HS-5 (cell line): ENCODE measurements around the gene GNB1L.

Source experiments
- DNase-seq: peaks from one replicate; pipeline ENCODE4 v3.0.0-alpha.2; 2012; ENCODE audit warnings: low read depth

Gene GNB1L

DNA sequence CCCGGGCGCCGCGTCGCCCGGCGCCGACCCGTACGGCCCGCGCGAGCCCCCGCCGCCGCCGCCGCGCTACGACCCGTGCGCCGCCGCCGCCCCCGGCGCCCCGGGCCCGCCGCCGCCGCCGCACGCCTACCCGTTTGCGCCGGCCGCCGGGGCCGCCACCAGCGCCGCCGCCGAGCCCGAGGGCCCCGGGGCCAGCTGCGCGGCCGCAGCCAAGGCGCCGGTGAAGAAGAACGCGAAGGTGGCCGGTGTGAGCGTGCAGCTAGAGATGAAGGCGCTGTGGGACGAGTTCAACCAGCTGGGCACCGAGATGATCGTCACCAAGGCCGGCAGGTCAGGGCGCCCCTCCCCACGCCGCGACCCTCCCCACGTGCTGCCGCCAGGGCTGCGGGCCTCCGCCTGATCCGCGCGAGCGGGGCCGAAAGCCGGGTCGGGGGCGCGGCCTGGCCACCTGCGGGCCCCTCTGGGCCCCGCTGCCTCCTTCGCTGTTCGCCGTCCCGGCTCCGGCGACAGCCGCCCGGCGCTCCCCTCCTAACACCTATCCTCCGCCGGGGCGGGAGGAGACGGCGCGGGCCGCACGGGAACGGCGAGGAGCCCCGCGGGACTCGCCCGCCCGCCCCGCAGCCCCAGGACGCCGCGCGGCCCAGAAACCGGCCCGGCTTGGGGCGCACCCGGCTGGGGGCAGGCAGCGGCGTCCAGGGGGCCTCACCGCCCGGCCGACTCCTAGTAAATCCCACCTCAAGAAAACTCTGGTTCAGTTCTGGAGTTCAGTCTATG is 93.5 kb downstream of the GNB1L start:
- no peak for DNase-seq

DNA sequence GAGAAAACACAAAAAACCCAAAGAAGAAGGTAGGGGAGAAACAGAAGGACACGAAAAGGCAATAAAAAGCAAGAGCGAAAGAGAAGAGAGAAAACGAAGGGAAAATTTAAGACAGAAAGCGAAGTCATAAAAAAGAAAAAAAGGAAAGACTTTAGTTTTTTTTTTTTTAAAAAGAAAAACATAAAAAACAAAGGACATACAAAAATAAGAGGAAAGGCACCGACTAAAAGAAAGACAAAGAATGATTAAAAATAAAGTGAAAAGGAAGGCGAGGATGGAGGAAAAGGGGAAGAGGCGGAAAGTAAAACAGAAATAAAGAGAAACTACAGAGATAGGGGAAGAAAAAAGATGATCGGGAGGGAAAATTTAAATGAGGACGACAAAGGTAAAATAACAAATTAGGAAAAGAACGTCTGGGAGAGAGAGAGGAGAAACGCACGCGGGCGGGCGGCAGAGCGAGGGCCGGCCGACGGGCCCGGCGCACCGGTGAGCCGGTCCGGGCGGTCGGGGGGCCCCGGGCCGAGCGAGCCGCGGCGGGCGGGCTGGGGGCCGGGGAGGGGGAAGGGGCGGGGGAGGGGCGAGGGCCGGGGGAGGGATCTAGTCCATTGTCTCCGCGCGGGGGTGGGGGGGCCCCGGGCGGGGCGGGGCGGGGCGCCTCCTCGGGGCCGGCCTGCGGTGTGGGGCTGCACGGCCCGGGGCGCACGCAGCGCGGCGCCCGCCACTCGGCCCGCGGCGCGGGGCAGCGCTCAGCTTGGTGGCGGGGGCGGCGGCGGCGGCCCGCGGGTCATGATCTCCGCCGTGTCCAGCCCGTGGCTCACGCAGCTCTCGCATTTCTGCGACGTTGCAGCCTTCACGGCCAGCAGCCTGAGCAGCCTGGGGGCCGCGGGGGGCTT is 94.4 kb downstream of the GNB1L start, which contains the start of gene TBX1:
TBX1 (plus strand) TSS at position 721 of the 893 bp plus-strand sequence; CDS start at position 787, 66 bp downstream.
- DNase-seq: no peak

DNA sequence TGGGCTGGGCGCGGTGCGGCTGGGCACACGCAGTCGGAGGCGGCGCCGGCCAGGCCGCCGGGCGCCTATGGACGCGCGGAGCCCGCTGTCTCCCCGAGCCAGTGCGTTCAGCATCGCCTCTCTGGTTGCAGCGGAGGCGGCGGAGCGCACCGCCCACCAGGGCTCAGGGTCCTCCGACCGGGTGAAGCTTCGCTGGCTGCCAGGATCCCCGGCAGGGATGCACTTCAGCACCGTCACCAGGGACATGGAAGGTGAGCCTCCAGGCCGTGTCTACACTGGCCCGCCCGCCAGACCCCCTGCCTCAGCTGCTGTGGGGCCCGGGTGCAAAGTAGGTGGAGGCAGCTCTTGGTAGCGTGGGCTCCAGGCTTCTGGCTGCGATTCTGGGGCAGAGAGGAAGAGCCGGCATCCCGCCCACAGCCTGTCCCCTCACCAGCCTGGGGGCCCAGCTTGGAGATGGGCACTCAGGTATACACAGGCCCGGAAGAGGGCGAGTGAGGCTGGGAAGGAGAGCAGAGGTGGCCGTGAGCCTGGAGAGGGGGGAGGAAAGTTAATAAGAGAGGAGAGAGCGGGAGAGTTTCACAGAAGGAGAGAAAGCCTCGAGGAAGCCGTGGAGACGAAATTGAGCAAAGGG is 95.1 kb downstream of the GNB1L start:
- DNase-seq: no peak

DNA sequence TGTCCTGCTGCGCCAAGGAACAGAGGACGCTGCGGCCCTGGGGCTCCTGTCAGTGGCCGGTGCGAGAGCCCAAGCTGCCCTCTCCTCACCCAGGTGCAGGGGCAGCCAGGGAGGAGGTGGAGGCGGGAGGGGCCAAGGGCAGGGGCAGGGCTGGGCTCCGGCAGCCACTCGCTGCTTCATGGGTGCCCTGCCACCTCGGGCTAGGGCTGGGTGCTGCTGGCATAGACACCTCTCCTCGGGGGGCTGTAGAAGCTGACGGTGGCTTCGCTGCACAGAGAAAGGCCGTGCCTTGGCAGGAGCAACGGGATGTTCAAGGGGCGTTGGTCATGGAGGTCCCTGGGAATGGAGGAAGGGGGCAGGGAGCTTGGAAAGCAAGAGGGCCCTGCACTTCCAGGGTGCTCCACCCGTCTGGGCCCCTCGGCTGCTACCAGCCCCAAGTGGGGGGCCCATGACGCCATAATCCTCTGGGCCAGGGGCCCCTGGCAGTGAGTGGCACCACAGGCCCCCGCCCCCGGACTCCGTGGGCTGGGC is 95.7 kb downstream of the GNB1L start:
- no peak for DNase-seq

DNA sequence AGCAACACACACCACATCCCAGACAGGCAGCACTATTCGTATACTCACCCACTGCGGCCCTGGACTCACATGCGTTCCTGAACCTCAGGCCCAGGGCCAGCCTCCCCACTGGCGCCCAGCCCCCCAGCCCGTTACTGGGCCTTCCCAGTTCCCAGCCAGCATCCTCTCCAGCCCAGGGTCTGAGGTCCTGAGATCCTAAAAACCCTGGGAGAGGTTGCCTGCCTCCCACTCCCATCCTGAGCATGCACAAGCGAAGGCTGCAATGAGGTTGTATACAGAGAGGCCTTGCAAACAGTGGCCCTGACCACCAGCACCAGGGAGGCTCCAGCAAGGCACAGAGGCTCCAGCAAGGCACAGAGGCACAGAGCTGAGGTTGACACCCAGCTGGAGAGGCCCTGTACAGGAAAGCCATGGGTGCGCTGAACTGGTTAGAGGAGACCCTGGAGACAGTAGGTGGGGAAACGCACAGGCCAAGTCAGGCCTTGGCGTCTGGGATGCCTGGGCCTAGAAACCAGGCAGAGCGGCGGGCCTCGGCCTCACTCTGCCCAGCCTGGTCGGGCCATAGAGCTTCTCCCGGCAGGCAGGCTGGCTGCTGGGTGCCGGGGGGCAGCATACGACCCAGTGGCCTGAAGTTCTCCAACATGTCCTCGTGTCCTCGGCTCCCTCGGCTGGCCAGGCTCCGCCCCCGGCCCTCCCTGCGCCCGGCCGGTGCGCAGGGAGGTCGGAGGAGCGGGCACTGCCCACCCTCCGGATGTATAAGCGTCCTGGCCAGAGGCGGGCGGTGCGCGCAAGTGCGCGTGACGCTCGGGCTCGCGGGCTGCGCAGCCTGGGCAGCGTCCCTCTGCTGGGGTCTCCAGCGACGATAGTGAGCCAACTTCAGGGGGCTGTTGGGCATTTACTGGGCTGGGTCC is 96.4 kb downstream of the GNB1L start:
- DNase-seq: no peak

DNA sequence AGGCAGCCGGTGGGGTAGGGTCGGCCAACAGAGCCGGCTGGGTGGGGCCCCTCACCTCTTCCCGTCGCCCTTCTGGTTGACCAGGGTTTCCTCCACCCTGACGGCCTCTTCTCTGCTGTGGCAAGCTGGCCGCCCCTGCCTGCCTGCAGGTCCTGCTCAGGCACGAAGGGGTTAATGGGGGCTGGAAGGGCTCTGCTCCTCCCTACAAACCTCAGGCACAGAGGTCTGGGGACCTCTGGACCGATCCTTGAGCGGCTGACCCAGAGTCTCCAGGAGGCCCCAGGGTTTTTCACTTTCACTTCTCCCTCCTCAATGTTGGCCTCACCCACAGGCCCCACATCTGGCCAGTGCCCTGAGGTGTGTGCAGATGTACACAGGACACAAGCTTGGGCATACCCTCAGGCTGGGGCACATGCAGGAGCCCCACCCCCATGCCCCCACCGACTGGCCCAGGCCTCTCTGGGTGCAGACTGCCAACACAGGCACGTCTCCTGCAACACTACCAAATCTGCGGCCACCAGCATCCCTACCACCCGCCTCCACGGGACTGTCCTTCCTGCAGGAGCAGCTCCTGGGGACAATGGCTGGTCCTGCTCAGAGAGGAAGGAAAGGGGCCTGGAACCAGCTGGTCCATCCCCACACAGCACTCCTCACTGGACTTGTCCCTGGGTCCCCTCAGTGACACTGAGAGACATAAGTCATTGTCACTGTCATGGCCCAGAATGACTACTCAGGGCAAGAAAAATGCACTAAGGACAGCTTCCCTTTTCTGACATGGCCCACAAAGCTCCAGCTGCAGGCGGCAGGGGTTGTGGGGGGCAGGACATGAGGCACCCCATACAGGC is 97.3 kb downstream of the GNB1L start:
- no peak for DNase-seq

DNA sequence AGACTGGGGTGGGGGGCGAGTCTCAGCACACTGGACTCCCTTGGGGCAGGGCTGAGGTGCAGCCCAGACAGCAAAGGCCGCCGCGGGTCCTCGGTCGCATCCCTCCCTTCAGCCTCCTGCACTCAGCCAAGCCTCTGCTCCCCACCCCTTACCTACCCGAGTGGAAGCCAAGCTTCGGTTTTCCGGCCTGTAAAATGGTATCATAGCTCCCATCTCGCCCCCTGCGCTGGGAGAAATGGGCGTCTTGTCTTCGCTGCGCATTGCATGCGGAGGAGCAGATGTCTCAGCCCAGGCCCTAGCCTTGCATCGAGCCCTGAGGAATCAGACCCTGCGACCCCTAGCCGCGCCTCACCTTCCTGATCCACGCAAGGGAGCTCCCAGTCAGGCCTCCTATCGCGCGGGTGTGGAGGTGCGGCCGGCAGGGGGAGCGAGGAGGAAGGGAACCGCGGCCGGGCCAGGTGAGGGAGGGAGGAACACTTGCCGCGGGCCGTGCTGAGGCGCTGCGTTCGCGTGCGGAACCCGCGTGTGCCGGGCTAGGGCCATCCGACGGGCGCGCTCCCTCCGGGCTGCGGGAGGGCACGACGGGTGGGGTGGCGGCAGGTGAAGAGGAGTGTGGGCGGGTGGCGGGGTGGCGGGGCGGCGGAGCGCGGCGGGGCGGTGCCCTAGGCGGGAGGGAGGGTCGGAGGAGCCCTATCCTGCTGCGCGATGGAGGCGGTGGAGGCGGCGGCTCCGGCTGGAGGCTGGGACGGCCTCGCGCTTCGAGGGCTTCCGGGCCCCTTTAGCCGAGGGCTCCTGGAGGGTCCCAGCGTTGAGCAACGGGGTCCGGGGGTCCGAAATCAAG is 98.2 kb downstream of the GNB1L start:
- DNase-seq: no peak

- no peak for DNase-seq
Measured at GRCh38 chr22:19755722-19756287, 98.9 kb downstream of the GNB1L start.

DNA sequence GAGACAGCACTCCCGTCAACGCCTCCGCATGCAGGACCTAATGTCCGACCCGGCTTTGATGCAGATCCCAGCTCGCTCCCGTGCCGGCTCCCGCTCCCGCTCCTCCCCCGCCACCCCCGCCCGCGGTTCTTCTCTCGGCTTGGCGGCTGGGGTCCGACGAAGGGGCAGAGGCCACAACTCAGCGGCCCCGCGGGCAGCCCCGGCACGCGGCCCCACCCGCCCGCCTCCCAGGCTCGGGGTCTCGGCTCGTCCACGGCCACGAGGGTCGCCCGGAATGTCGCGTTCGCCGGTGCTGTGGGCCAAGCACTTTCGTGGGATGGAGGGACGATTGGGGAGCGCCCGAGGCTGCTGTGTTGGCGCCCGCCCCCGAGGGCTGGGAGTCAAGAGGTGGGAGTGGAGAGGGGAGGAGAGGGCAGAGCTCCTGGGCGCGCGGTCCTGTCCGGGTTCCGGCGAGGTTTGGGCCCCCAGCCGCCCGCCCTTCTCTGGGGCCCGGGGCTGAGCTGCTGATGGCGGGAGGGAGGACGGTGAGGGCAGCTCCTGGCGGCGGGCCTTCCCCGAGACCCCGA is 99.4 kb downstream of the GNB1L start:
- no peak for DNase-seq

DNA sequence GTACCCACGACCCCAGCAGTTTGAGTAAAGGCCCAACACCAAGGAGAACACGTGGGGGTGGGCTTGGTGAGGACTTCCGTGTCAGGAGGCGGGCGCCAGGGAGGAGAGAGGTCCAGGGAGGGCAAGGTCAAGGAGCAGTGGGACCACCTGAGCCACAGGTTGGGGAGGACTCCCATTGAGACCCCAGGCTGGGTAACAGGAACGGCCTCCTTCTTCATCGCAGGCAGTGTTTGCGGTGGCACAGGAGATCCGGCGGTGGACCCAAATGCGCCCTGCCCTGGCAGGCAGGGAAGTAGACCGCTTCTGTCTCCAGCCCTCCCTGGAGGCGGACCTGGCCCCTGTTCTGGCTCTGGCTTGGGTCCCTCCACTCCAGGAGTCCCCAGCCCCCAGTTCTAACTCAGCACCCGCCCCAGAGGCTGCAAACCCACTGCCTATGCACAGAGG is 100.0 kb downstream of the GNB1L start:
- DNase-seq: no peak

DNA sequence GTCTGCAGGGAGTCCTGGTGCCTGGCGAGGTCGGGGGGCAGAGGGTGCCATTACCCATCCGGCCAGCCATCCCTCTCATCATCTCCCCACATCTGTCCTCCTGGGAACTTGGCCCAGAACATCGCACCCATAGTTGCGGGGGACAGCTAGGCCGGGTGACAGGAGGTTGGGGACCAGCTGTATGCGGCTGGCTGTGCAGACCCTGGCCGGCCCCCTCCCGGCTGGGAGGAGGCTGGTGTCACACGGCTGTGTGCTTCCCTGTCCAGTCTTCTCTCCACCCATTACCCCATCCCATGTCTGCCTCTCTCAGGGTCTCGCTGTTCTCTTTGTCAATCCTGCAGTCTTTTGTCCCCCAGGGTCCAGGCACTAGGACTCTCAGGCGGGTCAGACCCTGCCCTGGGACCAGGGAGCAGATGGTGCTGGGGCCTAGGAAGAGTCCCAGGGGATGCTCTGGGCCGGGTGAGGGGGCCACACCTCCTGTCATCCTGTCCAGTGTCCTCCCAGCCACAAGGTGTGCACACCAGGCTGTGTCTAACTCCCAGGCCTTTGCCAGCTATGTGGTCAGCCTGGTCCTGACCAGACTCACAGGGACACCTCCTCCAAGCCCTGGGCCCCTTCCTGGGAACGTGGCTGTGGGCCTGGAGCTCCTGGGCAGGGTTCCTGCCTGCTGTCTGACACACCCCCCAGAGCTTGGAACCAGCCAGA is 100.5 kb downstream of the GNB1L start:
- no peak for DNase-seq

- DNase-seq: no peak
Measured at GRCh38 chr22:19753090-19753842, 101.4 kb downstream of the GNB1L start.

DNA sequence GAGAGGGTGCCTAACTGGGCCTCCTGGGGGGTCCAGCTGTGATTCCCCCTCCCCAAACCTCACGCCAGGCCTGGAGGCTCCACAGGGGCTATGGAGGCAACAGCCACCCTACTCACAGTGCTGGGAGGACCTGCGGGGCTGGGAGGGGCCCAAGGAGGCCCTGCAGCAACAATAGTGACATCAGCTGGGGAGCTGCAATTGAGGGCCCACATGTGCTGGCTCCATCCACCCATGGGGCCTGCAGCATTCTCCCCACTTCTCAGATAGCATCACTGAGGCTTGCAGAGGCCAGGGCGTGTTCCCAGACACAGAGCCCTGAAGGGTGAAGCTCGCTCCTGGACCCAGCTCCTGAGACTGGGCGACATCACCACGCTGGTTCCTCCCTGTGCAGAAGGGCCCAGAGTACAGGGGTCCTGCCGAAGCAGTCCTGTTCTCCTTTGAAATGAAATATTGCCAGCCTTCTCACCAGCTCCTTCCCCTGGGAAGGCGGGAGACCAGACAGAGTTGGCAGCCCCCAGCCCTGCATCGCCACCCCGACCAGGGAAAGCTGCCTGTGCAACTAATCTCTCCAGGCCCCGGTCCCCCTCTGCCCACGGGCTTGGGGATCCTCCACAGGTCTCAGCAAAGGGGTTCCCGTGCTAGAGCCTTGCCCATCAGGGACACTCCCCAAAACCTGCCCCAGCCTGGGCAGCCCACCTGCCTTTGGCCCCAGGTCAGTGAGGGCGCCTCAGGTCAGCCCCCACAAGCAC is 103.0 kb downstream of the GNB1L start:
- no peak for DNase-seq

GRCh38 chr22:19750507-19751490 is 103.9 kb downstream of the GNB1L start:
- DNase-seq: no peak

GRCh38 chr22:19749876-19750275 is 104.8 kb downstream of the GNB1L start:
- DNase-seq: no peak
